Prostate gland (tissue), 2 donors: ENCODE data around the gene RALGPS1.

Experiments
- POLR2A ChIP-seq: fragments of 450-650 bp; IDR thresholded peaks from one replicate; pipeline ENCODE4 v1.6.1; 2016; ENCODE audit warnings: antibody characterized with exemption, mild to moderate bottlenecking
- POLR2AphosphoS5 ChIP-seq: sonication (generic); formaldehyde crosslinking; IDR thresholded peaks from one replicate; pipeline ENCODE4 v1.6.1; 2017; ENCODE audit warnings: antibody characterized with exemption
- TF ChIP-seq, protein P1 (sequence below), 4 experiments: fragments of 200-600 bp in 2 of 4; fragments of 450-650 bp in 2 of 4; sonication (generic) in 2 of 4; IDR thresholded peaks; 1 replicate in 3 of 4; 2 replicates in 1 of 4; pipeline ENCODE4 v1.5.1; 2016 to 2019; ENCODE audit warnings: antibody characterized with exemption in 4 of 4, mild to moderate bottlenecking in 2 of 4, moderate library complexity in 2 of 4

- TF ChIP-seq, protein P1, sequence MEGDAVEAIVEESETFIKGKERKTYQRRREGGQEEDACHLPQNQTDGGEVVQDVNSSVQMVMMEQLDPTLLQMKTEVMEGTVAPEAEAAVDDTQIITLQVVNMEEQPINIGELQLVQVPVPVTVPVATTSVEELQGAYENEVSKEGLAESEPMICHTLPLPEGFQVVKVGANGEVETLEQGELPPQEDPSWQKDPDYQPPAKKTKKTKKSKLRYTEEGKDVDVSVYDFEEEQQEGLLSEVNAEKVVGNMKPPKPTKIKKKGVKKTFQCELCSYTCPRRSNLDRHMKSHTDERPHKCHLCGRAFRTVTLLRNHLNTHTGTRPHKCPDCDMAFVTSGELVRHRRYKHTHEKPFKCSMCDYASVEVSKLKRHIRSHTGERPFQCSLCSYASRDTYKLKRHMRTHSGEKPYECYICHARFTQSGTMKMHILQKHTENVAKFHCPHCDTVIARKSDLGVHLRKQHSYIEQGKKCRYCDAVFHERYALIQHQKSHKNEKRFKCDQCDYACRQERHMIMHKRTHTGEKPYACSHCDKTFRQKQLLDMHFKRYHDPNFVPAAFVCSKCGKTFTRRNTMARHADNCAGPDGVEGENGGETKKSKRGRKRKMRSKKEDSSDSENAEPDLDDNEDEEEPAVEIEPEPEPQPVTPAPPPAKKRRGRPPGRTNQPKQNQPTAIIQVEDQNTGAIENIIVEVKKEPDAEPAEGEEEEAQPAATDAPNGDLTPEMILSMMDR (IDR thresholded peaks at IDR 0.05): peak in 3 of 4 experiments; percentile 11 to 33 (median 12)
- no peak for TF ChIP-seq POLR2AphosphoS5
- no peak for TF ChIP-seq POLR2A
Measured at GRCh38 chr9:127204771-127205470, 290.3 kb downstream of the RALGPS1 start.
